GM12864 (cell line): ENCODE measurements around the gene STKLD1.

ENCODE experiments used
- DNase-seq: peaks from one replicate; pipeline ENCODE4 v3.0.0-alpha.2; 2011; ENCODE audit warnings: low read depth
- H3K4me3 ChIP-seq: 2 replicates; pipeline ENCODE4 v1.5.1; 2011; ENCODE audit warnings: mild to moderate bottlenecking, low read depth, low read length, control low read depth
- TF ChIP-seq, protein P1 (sequence below): IDR thresholded peaks from 2 replicates; pipeline ENCODE4 v1.5.1; 2011; ENCODE audit warnings: low read depth, mild to moderate bottlenecking, moderate library complexity, low read length, control low read depth, inconsistent platforms; ENCODE audit errors: missing control alignments

STKLD1 gene

DNA sequence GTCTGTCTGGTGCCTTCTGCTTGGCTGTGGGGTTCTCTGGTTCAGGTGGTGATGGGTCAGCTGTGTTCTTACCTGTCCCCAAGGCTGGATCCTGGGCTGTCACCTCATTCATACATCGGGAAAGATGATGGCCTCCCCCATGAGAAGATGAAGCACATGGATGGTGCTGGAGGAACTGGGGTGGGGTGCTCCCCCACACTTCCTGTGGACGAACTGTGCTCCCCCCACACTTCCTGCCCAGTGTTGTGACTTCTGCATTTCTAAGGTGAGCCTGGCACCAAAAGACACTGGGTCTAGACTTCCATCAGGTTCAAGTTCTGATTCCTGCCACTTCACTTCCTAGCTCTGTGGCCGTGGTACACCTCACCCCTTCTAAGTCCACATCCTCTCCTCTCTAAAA lies 35.9 kb upstream of the STKLD1 start:
- DNase-seq: no peak
- no peak overlapping the region for H3K4me3 ChIP-seq
- TF ChIP-seq, protein P1, sequence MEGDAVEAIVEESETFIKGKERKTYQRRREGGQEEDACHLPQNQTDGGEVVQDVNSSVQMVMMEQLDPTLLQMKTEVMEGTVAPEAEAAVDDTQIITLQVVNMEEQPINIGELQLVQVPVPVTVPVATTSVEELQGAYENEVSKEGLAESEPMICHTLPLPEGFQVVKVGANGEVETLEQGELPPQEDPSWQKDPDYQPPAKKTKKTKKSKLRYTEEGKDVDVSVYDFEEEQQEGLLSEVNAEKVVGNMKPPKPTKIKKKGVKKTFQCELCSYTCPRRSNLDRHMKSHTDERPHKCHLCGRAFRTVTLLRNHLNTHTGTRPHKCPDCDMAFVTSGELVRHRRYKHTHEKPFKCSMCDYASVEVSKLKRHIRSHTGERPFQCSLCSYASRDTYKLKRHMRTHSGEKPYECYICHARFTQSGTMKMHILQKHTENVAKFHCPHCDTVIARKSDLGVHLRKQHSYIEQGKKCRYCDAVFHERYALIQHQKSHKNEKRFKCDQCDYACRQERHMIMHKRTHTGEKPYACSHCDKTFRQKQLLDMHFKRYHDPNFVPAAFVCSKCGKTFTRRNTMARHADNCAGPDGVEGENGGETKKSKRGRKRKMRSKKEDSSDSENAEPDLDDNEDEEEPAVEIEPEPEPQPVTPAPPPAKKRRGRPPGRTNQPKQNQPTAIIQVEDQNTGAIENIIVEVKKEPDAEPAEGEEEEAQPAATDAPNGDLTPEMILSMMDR: no peak

DNA sequence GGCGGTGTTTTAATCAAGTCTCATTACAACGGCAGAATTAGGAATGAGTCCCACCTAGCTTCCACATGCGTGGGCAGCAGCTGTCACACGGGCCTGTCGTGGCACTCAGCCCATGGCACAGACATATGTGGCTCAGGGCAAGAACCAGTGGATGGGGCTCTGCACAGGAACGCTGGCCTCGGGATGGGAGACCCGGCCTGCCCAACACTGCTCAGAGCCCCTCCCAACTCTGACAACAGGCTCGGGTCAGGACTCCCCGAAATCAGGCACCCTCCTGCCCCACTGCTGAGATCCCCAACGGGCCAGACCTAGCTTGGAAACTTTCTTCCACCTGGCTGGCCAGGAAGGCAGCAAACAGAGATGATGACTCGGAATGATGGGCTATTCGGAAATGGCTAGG lies 35.2 kb upstream of the STKLD1 start:
- DNase-seq: no peak
- TF ChIP-seq, protein P1: no peak
- no peak overlapping the region for H3K4me3 ChIP-seq

DNA sequence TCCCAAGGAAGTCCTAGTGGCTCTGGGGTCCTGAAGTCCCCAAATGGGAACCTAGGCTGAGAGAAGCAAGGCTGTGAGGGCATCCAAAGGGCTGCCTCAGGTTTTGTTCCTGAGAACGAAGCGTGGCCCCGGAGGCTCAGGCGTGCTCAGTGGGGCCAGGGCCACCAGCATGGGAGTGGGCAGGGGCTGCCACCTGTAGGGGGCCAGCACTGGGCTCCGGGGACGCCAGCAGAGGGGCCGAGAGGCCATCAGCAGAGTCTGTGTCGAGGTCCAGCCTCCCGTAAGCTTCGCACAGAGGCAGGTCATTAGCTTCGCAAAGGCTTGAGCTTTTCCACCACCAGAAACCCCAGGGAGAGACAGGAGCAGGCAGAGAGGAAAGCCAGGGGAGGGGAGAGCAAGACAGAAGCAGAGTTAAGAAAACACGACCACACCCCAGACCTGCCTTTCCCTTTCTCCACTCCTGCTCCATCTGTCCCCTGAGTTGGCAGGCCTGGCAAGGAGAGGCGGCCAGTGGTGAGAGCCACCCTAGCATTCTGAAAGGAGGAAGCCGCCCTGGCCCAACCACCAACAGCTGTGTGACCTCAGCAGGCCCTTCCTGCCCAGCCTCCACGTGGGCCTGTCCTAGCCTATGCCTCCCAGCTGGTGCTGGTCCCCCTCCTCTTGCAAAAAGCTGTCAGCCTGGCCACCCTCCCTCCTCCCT lies 34.6 kb upstream of the STKLD1 start:
- TF ChIP-seq, protein P1: no peak
- H3K4me3 ChIP-seq: no peak overlapping the region
- no peak for DNase-seq

DNA sequence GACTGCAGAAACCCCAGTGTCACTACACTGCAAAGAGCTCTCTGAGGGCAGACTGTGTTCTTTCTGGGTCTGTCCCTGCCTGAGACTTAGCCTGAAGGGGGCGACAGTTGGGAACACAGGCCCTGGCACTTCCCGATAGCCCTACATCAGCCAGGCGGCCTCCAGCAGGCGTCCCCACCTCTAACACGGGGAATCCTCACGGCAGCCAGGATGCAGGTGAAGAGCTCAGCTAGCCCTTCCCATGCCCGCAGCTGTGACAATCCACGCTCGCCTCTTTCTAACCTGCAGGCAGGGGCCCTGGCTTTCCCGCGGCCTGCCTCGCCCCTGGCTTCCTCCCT lies 34.1 kb upstream of the STKLD1 start:
- H3K4me3 ChIP-seq: no peak overlapping the region
- TF ChIP-seq, protein P1: peak; percentile 22
- DNase-seq: no peak

DNA sequence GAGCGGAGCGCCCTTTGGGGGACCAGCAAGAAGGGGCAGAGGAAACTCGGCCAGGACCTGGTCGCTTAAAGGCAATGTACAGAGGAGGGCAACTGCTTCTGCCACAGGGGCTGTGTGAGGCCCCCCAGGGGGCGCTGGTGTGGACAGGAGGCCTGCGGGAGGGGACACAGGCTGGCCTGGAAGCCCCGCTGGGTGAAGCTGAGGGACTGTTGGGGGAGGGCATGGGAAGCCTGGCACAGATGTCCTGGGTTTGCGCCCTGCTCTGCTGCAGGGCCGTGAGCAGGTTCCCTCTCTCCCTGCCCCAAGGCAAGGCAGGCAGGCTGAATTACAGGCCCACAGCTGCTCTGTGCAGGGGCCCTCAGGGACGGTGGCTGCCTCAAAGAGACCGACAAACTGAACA lies 33.6 kb upstream of the STKLD1 start:
- TF ChIP-seq, protein P1: peak; percentile 33
- no peak overlapping the region for H3K4me3 ChIP-seq
- DNase-seq: no peak

DNA sequence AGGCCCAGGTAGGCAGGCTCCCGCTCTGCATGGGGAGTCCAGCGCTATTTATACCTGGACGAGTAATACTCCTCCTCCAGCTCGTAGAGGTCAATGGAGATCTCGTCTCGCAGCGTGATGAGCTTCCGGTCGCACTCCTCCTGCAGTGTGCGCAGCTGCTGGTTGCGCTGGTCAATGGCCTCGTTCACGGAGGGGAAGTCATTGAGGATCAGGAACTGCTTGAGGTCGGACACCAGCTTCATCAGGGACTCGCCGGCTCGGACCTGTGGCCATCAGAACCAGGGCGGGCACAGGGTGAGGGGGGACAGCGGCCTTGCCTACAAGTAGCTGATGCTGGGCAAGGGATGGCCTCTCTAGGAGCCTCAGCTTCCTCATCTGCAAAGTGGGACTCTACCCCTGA lies 32.1 kb upstream of the STKLD1 start:
- H3K4me3 ChIP-seq: no peak overlapping the region
- DNase-seq: no peak
- TF ChIP-seq, protein P1: no peak

DNA sequence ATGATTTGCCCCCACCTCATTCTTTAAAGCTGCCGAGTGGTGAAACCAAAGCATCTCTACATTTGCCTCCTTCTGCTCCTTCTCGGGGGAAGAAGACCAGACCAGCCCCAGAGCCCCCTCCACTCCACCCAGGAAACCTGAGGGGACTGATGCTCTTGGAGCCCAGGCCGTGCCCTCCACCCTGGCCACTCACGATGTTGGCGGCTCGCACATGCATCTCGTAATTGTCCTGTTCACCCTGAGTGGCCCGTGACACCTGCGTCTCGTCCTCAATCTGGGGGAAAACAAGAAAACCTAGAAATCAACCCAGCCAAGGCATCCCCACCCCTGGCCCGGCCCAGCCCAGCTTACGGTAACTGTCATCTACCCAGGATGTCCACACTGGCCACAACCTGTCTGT lies 31.2 kb upstream of the STKLD1 start:
- TF ChIP-seq, protein P1: no peak
- no peak for DNase-seq
- no peak overlapping the region for H3K4me3 ChIP-seq
